WTC11 (cell line): Measurements from ENCODE around the gene MOV10L1.

Experiments
- CTCF ChIP-seq: fragments of 200-600 bp; IDR thresholded peaks from 2 replicates; pipeline ENCODE4 v1.8.0; 2022; ENCODE audit warnings: antibody characterized with exemption
- E2F1 ChIP-seq: sonication (generic); formaldehyde crosslinking; IDR thresholded peaks from 2 replicates; pipeline ENCODE4 v1.8.0; 2022; ENCODE audit warnings: mild to moderate bottlenecking, missing genetic modification reagents
- FOXJ3 ChIP-seq: sonication (generic); formaldehyde crosslinking; IDR thresholded peaks from 2 replicates; pipeline ENCODE4 v1.9.0; 2021; ENCODE audit warnings: missing genetic modification reagents, mild to moderate bottlenecking, borderline replicate concordance
- JUN ChIP-seq: sonication (generic); formaldehyde crosslinking; IDR thresholded peaks from 2 replicates; pipeline ENCODE4 v1.8.0; 2023; ENCODE audit warnings: mild to moderate bottlenecking, missing genetic modification reagents
- MAX ChIP-seq: sonication (generic); formaldehyde crosslinking; IDR thresholded peaks from 2 replicates; pipeline ENCODE4 v1.8.0; 2022; ENCODE audit warnings: mild to moderate bottlenecking, missing genetic modification reagents
- NR1H2 ChIP-seq: sonication (generic); formaldehyde crosslinking; IDR thresholded peaks from 2 replicates; pipeline ENCODE4 v1.9.0; 2021; ENCODE audit warnings: mild to moderate bottlenecking, moderate library complexity, missing genetic modification reagents
- PREB ChIP-seq: sonication (generic); formaldehyde crosslinking; IDR thresholded peaks from 2 replicates; pipeline ENCODE4 v1.8.1; 2022; ENCODE audit warnings: mild to moderate bottlenecking, missing genetic modification reagents, moderate library complexity, borderline replicate concordance
- RELA ChIP-seq: sonication (generic); formaldehyde crosslinking; IDR thresholded peaks from 2 replicates; pipeline ENCODE4 v1.8.1; 2022; ENCODE audit warnings: missing genetic modification reagents, mild to moderate bottlenecking, borderline replicate concordance
- SP1 ChIP-seq: sonication (generic); formaldehyde crosslinking; conservative IDR thresholded peaks from 2 replicates; pipeline ENCODE4 v1.8.1; 2022; ENCODE audit warnings: missing genetic modification reagents
- STAT6 ChIP-seq: sonication (generic); formaldehyde crosslinking; conservative IDR thresholded peaks from 2 replicates; pipeline ENCODE4 v1.8.1; 2023; ENCODE audit warnings: mild to moderate bottlenecking, low read depth, missing genetic modification reagents, moderate library complexity
- TEAD4 ChIP-seq: sonication (generic); formaldehyde crosslinking; IDR thresholded peaks from 2 replicates; pipeline ENCODE4 v1.8.0; 2022; ENCODE audit warnings: mild to moderate bottlenecking, missing genetic modification reagents
- USF1 ChIP-seq: sonication (generic); formaldehyde crosslinking; IDR thresholded peaks from 2 replicates; pipeline ENCODE4 v1.8.0; 2022; ENCODE audit warnings: mild to moderate bottlenecking, missing genetic modification reagents
- USF2 ChIP-seq: sonication (generic); formaldehyde crosslinking; IDR thresholded peaks from 2 replicates; pipeline ENCODE4 v1.8.1; 2023; ENCODE audit warnings: mild to moderate bottlenecking, missing genetic modification reagents, moderate library complexity

GRCh38 chr22:50176850-50177536, 87.2 kb downstream of the MOV10L1 start:
- no peak for TF ChIP-seq TEAD4 (CRISPR knock-in tag)
- no peak for TF ChIP-seq CTCF
- no peak for TF ChIP-seq USF2 (CRISPR knock-in tag)
- TF ChIP-seq MAX = no peak
- TF ChIP-seq FOXJ3 (CRISPR knock-in tag) = no peak
- no peak for TF ChIP-seq STAT6 (CRISPR knock-in tag)
- TF ChIP-seq RELA (CRISPR knock-in tag) = no peak
- no peak for TF ChIP-seq PREB (CRISPR knock-in tag)
- no peak for TF ChIP-seq E2F1 (CRISPR knock-in tag)
- TF ChIP-seq SP1 = no peak
- TF ChIP-seq USF1 (CRISPR knock-in tag) = no peak
- no peak for TF ChIP-seq NR1H2 (CRISPR knock-in tag)
- no peak for TF ChIP-seq JUN (CRISPR knock-in tag)
